ENCODE results near the gene NAXE.
"Not testable (repeated sequence)": the region's sequence is repeated elsewhere in the genome, so short reads cannot be mapped to it uniquely, and the experiment has no call there.

NAXE gene

DNA sequence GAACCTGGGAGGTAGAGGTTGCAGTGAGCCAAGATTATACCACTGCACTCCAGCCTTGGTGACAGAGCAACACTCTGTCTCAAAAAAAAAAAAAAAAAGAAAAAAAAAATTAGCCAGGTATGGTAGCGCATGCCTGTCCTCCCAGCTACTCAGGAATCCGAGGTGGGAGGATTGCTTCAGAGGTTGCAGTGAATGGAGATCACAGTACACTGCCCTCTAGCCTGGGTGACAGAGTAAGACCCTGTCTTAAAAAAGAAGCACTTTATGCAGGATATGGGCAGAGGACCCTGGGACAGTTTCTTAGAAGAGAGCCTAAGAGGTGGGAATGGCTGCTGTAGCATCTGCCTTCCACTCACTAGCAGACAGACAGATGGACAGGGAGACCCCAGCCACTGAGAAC is 42.2 kb upstream of the NAXE start:
- CTCF ChIA-PET = interaction anchor here (1.4 kb wide), 1 partner anchor 23 kb away, joined by 3 read pairs; no protein-coding TSS in a partner anchor
- POLR2A ChIA-PET = no interaction called here
- no peak for DNase-seq (ENCODE audit: extremely low spot score)
- TF ChIP-seq, protein P1, sequence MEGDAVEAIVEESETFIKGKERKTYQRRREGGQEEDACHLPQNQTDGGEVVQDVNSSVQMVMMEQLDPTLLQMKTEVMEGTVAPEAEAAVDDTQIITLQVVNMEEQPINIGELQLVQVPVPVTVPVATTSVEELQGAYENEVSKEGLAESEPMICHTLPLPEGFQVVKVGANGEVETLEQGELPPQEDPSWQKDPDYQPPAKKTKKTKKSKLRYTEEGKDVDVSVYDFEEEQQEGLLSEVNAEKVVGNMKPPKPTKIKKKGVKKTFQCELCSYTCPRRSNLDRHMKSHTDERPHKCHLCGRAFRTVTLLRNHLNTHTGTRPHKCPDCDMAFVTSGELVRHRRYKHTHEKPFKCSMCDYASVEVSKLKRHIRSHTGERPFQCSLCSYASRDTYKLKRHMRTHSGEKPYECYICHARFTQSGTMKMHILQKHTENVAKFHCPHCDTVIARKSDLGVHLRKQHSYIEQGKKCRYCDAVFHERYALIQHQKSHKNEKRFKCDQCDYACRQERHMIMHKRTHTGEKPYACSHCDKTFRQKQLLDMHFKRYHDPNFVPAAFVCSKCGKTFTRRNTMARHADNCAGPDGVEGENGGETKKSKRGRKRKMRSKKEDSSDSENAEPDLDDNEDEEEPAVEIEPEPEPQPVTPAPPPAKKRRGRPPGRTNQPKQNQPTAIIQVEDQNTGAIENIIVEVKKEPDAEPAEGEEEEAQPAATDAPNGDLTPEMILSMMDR (IDR thresholded peaks at IDR 0.05; ENCODE audit: control extremely low read depth, extremely low read depth, low read depth, missing control alignments) = no peak

DNA sequence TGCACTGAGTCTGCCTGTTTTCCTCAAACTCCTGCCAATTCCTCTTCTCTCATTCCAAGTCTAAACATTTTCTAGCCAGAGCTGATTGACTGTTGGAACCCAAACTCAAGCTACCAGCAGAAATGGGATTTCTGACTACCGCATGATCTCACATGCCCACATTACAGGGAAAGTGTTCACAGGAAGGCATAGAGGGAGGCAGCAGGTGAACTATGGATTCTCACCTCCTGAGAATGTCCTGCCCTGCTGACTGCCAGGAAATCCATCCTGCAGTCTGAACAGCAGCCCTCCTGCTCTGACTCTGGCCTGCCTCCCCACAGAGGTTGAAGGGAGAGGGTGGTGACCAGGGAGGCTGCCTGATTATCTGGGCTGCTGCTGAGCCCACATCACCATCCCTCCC is 41.7 kb upstream of the NAXE start:
- TF ChIP-seq, protein P1 (IDR thresholded peaks at IDR 0.05; ENCODE audit: control extremely low read depth, extremely low read depth, low read depth, missing control alignments) = no peak
- ChIA-PET CTCF (interaction anchor here (1.0 to 1.8 kb wide), 4 partner anchors 15 to 24 kb away, joined by 3 to 4 read pairs (median 3); no protein-coding TSS in a partner anchor), POLR2A (no interaction called here)
- no peak for DNase-seq (ENCODE audit: extremely low spot score)

DNA sequence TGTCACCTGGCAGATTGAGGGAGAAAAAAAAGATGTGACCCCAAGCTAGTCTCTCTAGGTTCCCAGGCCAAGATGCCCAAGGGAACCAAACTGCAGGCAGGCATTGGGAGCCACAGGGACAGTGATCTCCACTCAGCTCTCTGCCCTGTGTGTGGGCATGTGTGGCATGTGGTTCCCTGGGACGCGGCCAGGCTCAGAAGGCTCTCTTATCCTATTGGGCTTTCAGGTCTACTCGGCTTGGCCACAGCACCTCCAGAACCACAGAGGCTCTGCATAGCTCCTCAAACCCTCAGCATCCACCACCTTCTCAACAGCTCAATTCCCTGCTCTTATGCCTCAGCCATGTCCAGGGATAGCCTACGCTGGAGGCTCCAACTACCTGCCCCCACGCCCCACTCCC is 41.2 kb upstream of the NAXE start:
- DNase-seq (ENCODE audit: extremely low spot score) = no peak
- POLR2A ChIA-PET = no interaction called here
- CTCF ChIA-PET = interaction anchor here (0.8 to 1.8 kb wide), 7 partner anchors 15 to 309 kb away, joined by 3 to 4 read pairs (median 3); partner anchors contain the start of gene CRABP2
- TF ChIP-seq, protein P1 (IDR thresholded peaks at IDR 0.05; ENCODE audit: control extremely low read depth, extremely low read depth, low read depth, missing control alignments) = no peak

DNA sequence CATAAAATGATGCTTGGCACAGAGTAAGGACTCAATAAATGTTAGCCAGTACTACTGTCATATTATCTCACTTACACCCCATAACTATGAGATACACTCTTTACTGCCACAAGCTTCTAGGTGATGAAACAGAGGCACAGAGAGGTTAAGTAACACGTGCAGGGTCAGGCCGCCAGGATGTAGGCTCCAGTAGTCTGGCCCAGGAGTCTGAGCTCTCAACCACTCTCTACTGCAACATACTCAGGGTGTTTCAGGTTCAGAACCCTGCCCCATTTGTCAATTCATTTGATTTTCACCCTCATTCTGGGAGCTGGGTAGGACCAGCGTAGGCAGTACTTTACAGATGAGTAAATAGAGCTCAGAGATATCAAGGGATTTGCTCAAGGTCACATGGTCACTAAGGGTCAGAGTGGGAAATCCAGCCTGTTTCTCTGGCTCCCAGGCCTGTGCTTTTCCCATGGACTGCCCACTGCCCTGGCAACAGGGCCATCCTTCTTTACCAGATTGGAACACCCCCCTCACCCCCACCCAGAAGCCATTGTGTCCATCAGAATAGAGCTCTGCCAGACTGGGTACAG is 40.4 kb upstream of the NAXE start:
- no peak for DNase-seq (ENCODE audit: extremely low spot score)

DNA sequence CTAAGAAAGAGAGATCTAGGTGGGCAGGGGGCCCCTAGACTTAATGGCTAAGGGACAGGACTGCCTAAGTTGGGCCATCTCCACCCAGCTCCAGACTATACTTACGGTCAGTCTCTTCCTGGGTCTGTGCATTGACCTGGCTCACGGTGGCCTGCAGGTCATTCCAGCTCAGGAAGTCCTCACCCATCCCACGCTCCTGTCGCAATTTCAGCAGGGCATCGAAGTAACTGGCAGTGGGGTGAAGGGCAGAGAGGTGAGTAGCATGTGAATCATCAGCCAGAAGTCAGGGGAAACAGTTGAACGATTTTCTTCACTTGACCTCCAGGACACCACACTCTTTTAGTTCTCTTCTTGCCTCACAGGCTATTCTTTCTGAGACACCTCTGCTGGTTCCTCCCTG is 39.7 kb upstream of the NAXE start:
- TF ChIP-seq, protein P1 (IDR thresholded peaks at IDR 0.05; ENCODE audit: control extremely low read depth, extremely low read depth, low read depth, missing control alignments) = no peak
- ChIA-PET CTCF (interaction anchor here (0.7 to 2.3 kb wide), 5 partner anchors 23 to 106 kb away, joined by 3 to 6 read pairs (median 4); no protein-coding TSS in a partner anchor), POLR2A (no interaction called here)
- DNase-seq (ENCODE audit: extremely low spot score) = no peak

More for the DNA sequence above, 40.4 kb upstream of the NAXE start:
- CTCF ChIA-PET = interaction anchor here (0.7 to 2.3 kb wide), 9 partner anchors 14 to 308 kb away, joined by 3 to 6 read pairs (median 4); partner anchors contain the start of gene CRABP2
- POLR2A ChIA-PET = no interaction called here
- TF ChIP-seq, protein P1 (IDR thresholded peaks at IDR 0.05; ENCODE audit: control extremely low read depth, extremely low read depth, low read depth, missing control alignments) = no peak

DNA sequence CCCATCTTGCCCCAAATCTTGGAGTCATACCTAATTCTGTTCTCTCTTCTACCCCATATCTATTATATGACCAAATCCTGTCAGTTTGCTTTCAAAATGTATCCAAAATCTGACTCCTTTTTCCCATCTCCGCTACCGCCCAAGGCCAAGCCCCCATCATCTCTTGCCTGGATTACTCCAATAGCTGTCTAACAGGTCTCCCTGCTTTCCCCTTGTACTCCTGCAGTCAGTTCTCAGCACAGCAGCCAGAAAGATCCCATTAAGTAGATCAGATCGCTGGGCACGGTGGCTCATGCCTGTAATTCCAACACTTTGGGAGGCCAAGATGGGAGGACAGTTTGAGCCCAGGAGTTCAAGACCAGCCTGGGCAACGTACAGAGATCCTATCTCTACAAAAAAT is 39.1 kb upstream of the NAXE start:
- POLR2A ChIA-PET = no interaction called here
- no peak for DNase-seq (ENCODE audit: extremely low spot score)
- TF ChIP-seq, protein P1 (IDR thresholded peaks at IDR 0.05; ENCODE audit: control extremely low read depth, extremely low read depth, low read depth, missing control alignments) = no peak
- CTCF ChIA-PET = interaction anchor here (1.4 to 2.3 kb wide), 2 partner anchors 29 to 51 kb away, joined by 3 to 6 read pairs; no protein-coding TSS in a partner anchor

DNA sequence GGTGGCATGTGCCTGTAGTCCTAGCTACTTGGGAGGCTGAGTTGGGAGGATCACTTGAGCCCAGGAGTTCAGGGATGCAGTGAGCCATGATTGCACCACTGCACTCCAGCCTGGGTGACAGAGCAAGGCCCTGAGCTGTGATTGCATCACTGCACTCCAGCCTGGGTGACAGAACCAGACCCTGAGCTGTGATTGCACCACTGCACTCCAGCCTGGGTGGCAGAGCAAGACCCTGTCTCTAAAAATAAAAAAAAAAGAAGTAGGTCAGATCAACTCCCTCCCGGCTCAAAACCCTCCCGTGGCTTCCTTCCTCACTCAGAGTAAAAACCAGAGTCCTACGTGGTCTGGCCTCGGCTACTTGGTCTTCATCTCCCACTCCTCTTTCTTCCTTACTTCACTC is 38.6 kb upstream of the NAXE start:
- DNase-seq (ENCODE audit: extremely low spot score); POLR2A ChIA-PET: not testable (repeated sequence)
- CTCF ChIA-PET = interaction anchor here (2.3 kb wide), 1 partner anchor 51 kb away, joined by 6 read pairs; no protein-coding TSS in a partner anchor
